Kidney (tissue), 14 donors: ENCODE measurements around the gene PDE4D. TPM values are rescaled to one million over a fixed set of nuclear protein-coding genes. Genes with fewer than 3 reads are reported as not detected.

Source experiments
- DNase-seq, 5 donors: peaks; one replicate each; pipeline ENCODE4 v3.0.0-alpha.2; 2013 to 2020
- FAIRE-seq: peaks from 2 replicates; lab custom pipeline; 2012; peaks lifted over from hg19 to GRCh38; lab: Jason Lieb, UNC
- H3K27ac ChIP-seq, 2 donors: one replicate each; pipeline ENCODE4 v1.7.0; 2013; ENCODE audit warnings: low read depth in 2 of 2, low read length in 2 of 2, inconsistent platforms in 1 of 2
- H3K27me3 ChIP-seq: one replicate; pipeline ENCODE4 v1.7.1; 2013; ENCODE audit warnings: low read length, inconsistent platforms; ENCODE audit not compliant: control insufficient read depth, insufficient read depth
- H3K36me3 ChIP-seq, 3 donors: one replicate each; pipeline versions ENCODE4 v1.7.0 to v1.7.1; 2013; ENCODE audit warnings: low read length in 3 of 3, control low read depth in 1 of 3, inconsistent platforms in 1 of 3; ENCODE audit not compliant: insufficient read depth in 3 of 3, control insufficient read depth in 2 of 3
- H3K4me1 ChIP-seq, 3 donors: one replicate each; pipeline versions ENCODE4 v1.7.0 to v1.7.1; 2013; ENCODE audit warnings: low read length in 3 of 3, inconsistent platforms in 1 of 3, low read depth in 1 of 3; ENCODE audit not compliant: control insufficient read depth in 2 of 3, insufficient read depth in 2 of 3
- H3K4me3 ChIP-seq, 3 donors: one replicate each; pipeline versions ENCODE4 v1.7.0 to v1.8.1; 2013; ENCODE audit warnings: low read length in 3 of 3, control low read depth in 1 of 3, inconsistent platforms in 1 of 3
- H3K9ac ChIP-seq, 3 donors: one replicate each; pipeline versions ENCODE4 v1.7.0 to v1.7.1; 2013; ENCODE audit warnings: low read length in 3 of 3, control low read depth in 1 of 3, inconsistent platforms in 1 of 3
- H3K9me3 ChIP-seq, 3 donors: one replicate each; pipeline versions ENCODE4 v1.7.0 to v1.7.1; 2013; ENCODE audit warnings: low read length in 3 of 3, control low read depth in 1 of 3, inconsistent platforms in 1 of 3; ENCODE audit not compliant: control insufficient read depth in 2 of 3, insufficient read depth in 1 of 3
- intact Hi-C: fragments of 100-400 bp; cut with DNase I; formaldehyde crosslinking; loops from one replicate; pipeline ENCODE4 v1.11.1; 2022
- polyA plus RNA-seq: library from polyadenylated mRNA; stranded (reverse); fragments of 350-450 nt; fragmentation: Illumina TruSeq; extraction: RNeasy Lipid Tissue Mini Kit (QIAGEN cat#74804); gene quantifications from one replicate; pipeline ENCODE4 v1.2.3, GENCODE V29; 2014; ENCODE audit warnings: low read depth, low replicate concordance; ENCODE audit not compliant: insufficient read depth
- total RNA-seq: library from RNA; stranded (reverse); fragmentation: NEBNext Ultra II Directional; extraction: Animal tissue kit (Norgen Biotek cat#: 25700); gene quantifications from one replicate; pipeline ENCODE4 v1.2.1, GENCODE V29; 2021
- TF ChIP-seq, protein P1 (sequence below): IDR thresholded peaks from 3 replicates; pipeline ENCODE4 v1.5.1; 2012; ENCODE audit warnings: mild to moderate bottlenecking, moderate library complexity, borderline replicate concordance; ENCODE audit not compliant: insufficient read depth; ENCODE audit errors: extremely low read depth
- donor health status: control.
- donor health status: control.
- donor health status: control.
- donor health status: control.
- donor health status: control.
- donor health status: DM: yes; HTN: yes; CAD: no.
- donor health status: Normal renal cell carcinoma (clear cell type).

PDE4D gene
- total and polyA plus RNA-seq, 2 donors from 2014 or later = 9.2 to 78.9 TPM

DNA sequence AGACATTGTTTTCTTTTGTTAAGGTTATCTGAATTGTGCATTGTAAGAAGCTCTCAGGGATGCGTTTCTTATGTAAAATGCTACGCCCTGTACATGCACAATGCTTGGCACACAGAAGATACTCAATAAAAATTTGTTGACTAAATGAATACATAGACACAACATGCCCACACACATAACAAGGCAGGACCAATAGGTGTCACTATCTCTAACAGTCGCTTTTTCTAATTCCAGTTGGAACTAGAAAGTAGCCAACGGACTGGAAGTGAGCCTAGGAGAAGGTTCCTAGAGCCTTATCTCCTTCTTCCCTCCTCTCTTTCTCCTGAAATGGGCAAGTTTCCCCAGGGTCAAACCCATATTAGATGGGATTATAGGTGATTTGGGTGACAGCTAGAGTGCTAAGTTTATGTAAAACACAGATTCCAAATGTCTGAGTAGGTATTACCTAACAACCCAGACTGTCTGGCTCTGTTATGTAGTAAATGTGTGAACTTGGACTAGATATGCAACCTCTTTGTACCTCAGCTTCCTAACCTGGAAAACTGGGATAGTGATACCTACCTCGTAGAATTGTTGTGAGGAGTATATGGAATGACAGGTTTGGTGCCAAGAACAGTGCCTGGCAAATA is 707.7 kb downstream of the PDE4D start:
- DNase-seq (no peak), FAIRE-seq (no peak)
- Histone ChIP-seq H3K9ac (no peak overlapping the region), H3K36me3 (peaks cover 0 to 4% (median 0%) of the 10 kb centered on the region in 3 donors), H3K4me3 (no peak overlapping the region), H3K4me1 (no peaks in the 10 kb centered on the region), H3K27me3 (no peaks in the 10 kb centered on the region), H3K9me3 (no peaks in the 10 kb centered on the region), H3K27ac (no peak overlapping the region)
- TF ChIP-seq, protein P1, sequence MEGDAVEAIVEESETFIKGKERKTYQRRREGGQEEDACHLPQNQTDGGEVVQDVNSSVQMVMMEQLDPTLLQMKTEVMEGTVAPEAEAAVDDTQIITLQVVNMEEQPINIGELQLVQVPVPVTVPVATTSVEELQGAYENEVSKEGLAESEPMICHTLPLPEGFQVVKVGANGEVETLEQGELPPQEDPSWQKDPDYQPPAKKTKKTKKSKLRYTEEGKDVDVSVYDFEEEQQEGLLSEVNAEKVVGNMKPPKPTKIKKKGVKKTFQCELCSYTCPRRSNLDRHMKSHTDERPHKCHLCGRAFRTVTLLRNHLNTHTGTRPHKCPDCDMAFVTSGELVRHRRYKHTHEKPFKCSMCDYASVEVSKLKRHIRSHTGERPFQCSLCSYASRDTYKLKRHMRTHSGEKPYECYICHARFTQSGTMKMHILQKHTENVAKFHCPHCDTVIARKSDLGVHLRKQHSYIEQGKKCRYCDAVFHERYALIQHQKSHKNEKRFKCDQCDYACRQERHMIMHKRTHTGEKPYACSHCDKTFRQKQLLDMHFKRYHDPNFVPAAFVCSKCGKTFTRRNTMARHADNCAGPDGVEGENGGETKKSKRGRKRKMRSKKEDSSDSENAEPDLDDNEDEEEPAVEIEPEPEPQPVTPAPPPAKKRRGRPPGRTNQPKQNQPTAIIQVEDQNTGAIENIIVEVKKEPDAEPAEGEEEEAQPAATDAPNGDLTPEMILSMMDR = no peak
- intact Hi-C loops = loop anchor here (5.0 to 10.0 kb wide), 2 partner anchors 196 to 489 kb away; no protein-coding TSS in a partner anchor

DNA sequence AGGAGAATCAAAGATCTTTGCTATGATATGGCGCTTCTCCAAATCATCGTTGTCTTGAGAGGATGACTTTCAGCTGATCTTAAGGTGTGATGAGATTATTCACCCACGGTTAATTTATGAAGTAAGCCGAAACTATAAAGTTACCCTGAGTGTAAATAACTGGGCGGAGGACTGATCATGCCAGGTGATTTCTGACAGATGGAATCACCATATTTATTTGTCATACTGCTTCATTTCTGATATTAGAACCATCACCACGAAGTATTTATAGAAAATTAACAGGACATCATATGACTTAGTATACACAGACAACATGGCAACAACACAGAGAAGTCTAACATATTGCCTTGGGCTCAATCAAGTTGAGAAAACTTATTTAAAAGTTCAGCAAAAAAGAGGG is 708.8 kb downstream of the PDE4D start:
- DNase-seq (no peak), FAIRE-seq (no peak)
- Histone ChIP-seq H3K4me1 (no peaks in the 10 kb centered on the region), H3K9ac (no peak overlapping the region), H3K9me3 (no peaks in the 10 kb centered on the region), H3K27me3 (no peaks in the 10 kb centered on the region), H3K27ac (no peak overlapping the region), H3K4me3 (no peak overlapping the region), H3K36me3 (peaks cover 0 to 13% (median 4%) of the 10 kb centered on the region in 3 donors)
- intact Hi-C loops = loop anchor here (5.0 to 10.0 kb wide), 2 partner anchors 198 to 490 kb away; no protein-coding TSS in a partner anchor
- TF ChIP-seq, protein P1 = no peak

DNA sequence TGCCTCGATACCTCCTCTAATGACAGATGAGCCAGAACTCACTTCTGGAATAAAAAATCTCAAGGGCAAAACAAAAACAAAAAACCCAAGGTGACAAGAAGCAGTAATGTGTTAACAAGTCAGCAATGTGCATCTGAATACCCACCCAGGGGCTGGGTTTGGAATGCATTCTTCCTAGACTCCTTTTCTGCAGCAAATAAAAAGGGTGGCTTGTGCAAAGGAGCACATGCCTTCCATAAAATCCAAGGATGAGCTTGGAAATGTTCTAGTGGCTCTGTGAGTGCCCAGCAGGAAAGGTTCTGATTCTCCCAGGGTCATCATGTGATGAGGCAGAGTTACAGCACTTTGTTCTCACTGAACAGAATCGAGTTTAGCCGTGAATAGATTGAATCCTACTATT is 710.8 kb downstream of the PDE4D start:
- intact Hi-C loops = loop anchor here (10.0 kb wide), 1 partner anchor 492 kb away; no protein-coding TSS in a partner anchor
- Histone ChIP-seq H3K4me1 (no peaks in the 10 kb centered on the region), H3K9me3 (no peaks in the 10 kb centered on the region), H3K27ac (no peak overlapping the region), H3K36me3 (peaks cover 0 to 27% (median 10%) of the 10 kb centered on the region in 3 donors), H3K4me3 (no peak overlapping the region), H3K9ac (no peak overlapping the region), H3K27me3 (no peaks in the 10 kb centered on the region)
- TF ChIP-seq, protein P1 = no peak
- FAIRE-seq (no peak), DNase-seq (no peak)
